Osteocyte (in vitro differentiated cells): ENCODE measurements around the gene BGN. TPM values are rescaled to one million over a fixed set of nuclear protein-coding genes. Genes with fewer than 3 reads are reported as not detected.

Source experiments
- DNase-seq: peaks from one replicate; pipeline ENCODE4 v3.0.0; 2021; ENCODE audit warnings: mixed read lengths; ENCODE audit not compliant: unreplicated experiment; ENCODE audit errors: extremely low spot score
- H3K27ac Mint-ChIP-seq: one replicate; pipeline ENCODE4 v1.8.0; 2021; ENCODE audit warnings: mild to moderate bottlenecking, mixed read lengths; ENCODE audit not compliant: unreplicated experiment
- H3K27me3 Mint-ChIP-seq: one replicate; pipeline ENCODE4 v1.8.0; 2021; ENCODE audit warnings: mixed read lengths; ENCODE audit not compliant: unreplicated experiment
- H3K36me3 Mint-ChIP-seq: one replicate; pipeline ENCODE4 v1.8.0; 2021; ENCODE audit warnings: mixed read lengths; ENCODE audit not compliant: unreplicated experiment
- H3K4me1 Mint-ChIP-seq: one replicate; pipeline ENCODE4 v1.8.0; 2021; ENCODE audit warnings: mixed read lengths; ENCODE audit not compliant: unreplicated experiment
- H3K4me3 Mint-ChIP-seq: one replicate; pipeline ENCODE4 v1.8.0; 2021; ENCODE audit warnings: mild to moderate bottlenecking, moderate library complexity, mixed read lengths; ENCODE audit not compliant: unreplicated experiment
- H3K9me3 Mint-ChIP-seq: one replicate; pipeline ENCODE4 v1.8.0; 2021; ENCODE audit warnings: mixed read lengths; ENCODE audit not compliant: unreplicated experiment
- CTCF ChIP-seq: fragments of 200-600 bp; sonication (generic); IDR thresholded peaks from 2 replicates; pipeline ENCODE4 v1.5.0; 2021; ENCODE audit warnings: antibody characterized with exemption, mild to moderate bottlenecking, moderate library complexity
- total RNA-seq: library from RNA; stranded (reverse); gene quantifications from 2 replicates; pipeline ENCODE4 v1.2.1, GENCODE V29; 2021

Gene BGN
- total RNA-seq, 1 donor from 2014 or later, result 1,633 TPM

- H3K4me3 Mint-ChIP-seq, result no peak overlapping the region
- no peak for DNase-seq
- H3K27me3 Mint-ChIP-seq, result no peaks in the 10 kb centered on the region
- no peak for TF ChIP-seq CTCF
- H3K4me1 Mint-ChIP-seq, result peaks cover 7% of the 10 kb centered on the region
- H3K36me3 Mint-ChIP-seq, result peaks cover 4% of the 10 kb centered on the region
- peaks cover 5% of the 10 kb centered on the region for H3K9me3 Mint-ChIP-seq
- H3K27ac Mint-ChIP-seq, result no peak overlapping the region
These were observed 28.9 kb upstream of the BGN start for GRCh38 chrX:153465691-153466380.

GRCh38 chrX:153468008-153468580 lies 26.7 kb upstream of the BGN start:
- H3K27me3 Mint-ChIP-seq, result no peaks in the 10 kb centered on the region
- H3K27ac Mint-ChIP-seq, result no peak overlapping the region
- peaks cover 25% of the 10 kb centered on the region for H3K4me1 Mint-ChIP-seq
- H3K4me3 Mint-ChIP-seq, result no peak overlapping the region
- TF ChIP-seq CTCF, result no peak
- peaks cover 3% of the 10 kb centered on the region for H3K36me3 Mint-ChIP-seq
- no peak for DNase-seq
- no peaks in the 10 kb centered on the region for H3K9me3 Mint-ChIP-seq

GRCh38 chrX:153469811-153470410 lies 24.9 kb upstream of the BGN start:
- Mint-ChIP-seq H3K4me3 (peak overlapping the region; percentile 75), H3K27ac (no peak overlapping the region), H3K4me1 (peaks cover 31% of the 10 kb centered on the region), H3K36me3 (no peaks in the 10 kb centered on the region), H3K27me3 (no peaks in the 10 kb centered on the region), H3K9me3 (no peaks in the 10 kb centered on the region)
- no peak for TF ChIP-seq CTCF
- no peak for DNase-seq

- H3K4me3 Mint-ChIP-seq, result peak within 1 kb of the TSS; percentile 75
- H3K27ac Mint-ChIP-seq, result peak within 1 kb of the TSS; percentile 82
- no peaks in the 10 kb centered on the region for H3K9me3 Mint-ChIP-seq
- H3K27me3 Mint-ChIP-seq, result no peaks in the 10 kb centered on the region
- peaks cover 37% of the 10 kb centered on the region for H3K4me1 Mint-ChIP-seq
- peak; percentile 96 for DNase-seq
- peak; percentile 80 for TF ChIP-seq CTCF
- no peaks in the 10 kb centered on the region for H3K36me3 Mint-ChIP-seq
These were observed 24.1 kb upstream of the BGN start, which contains the start of gene HAUS7 for GRCh38 chrX:153470411-153471363. Gene HAUS7 (minus strand): TSS chrX:153470576. CDS start chrX:153470557, 19 bp downstream.
